DOHH2 (cell line): Measurements from ENCODE around the gene IGFL2.

Experiments used
- H3F3A ChIP-seq: fragments of 200-600 bp; sonication (generic), shearing (Covaris generic); 2 replicates; pipeline ENCODE4 v1.6.0; 2016; ENCODE audit warnings: antibody characterized with exemption, mild to moderate bottlenecking; ENCODE audit not compliant: control insufficient read depth, insufficient read depth
- H3K27ac ChIP-seq: fragments of 200-600 bp; sonication (generic); 2 replicates; pipeline ENCODE4 v1.5.1; 2014; ENCODE audit warnings: low read depth, mild to moderate bottlenecking, low read length, moderate library complexity
- H3K27me3 ChIP-seq: fragments of 200-600 bp; sonication (generic); 2 replicates; pipeline ENCODE4 v1.6.1; 2014; ENCODE audit warnings: mild to moderate bottlenecking, low read length, mixed read lengths; ENCODE audit not compliant: control insufficient read depth
- H3K36me3 ChIP-seq: fragments of 200-600 bp; sonication (generic); 2 replicates; pipeline ENCODE4 v1.6.1; 2014; ENCODE audit warnings: mild to moderate bottlenecking, low read length, moderate library complexity, mixed read lengths; ENCODE audit not compliant: control insufficient read depth
- H3K4me1 ChIP-seq: fragments of 200-600 bp; sonication (generic); 2 replicates; pipeline ENCODE4 v1.6.1; 2014; ENCODE audit warnings: mild to moderate bottlenecking, low read length, mixed read lengths; ENCODE audit not compliant: control insufficient read depth
- H3K4me2 ChIP-seq: fragments of 200-600 bp; sonication (generic); 2 replicates; pipeline ENCODE4 v1.6.0; 2014; ENCODE audit warnings: mild to moderate bottlenecking, low read length, moderate library complexity
- H3K4me3 ChIP-seq: fragments of 200-600 bp; sonication (generic); 2 replicates; pipeline ENCODE4 v1.5.1; 2014; ENCODE audit warnings: mild to moderate bottlenecking, low read length, mixed read lengths
- H3K79me2 ChIP-seq: fragments of 200-600 bp; sonication (generic); 2 replicates; pipeline ENCODE4 v1.6.1; 2014; ENCODE audit warnings: mild to moderate bottlenecking, low read length, mixed read lengths; ENCODE audit not compliant: control insufficient read depth
- H3K9me2 ChIP-seq: fragments of 200-600 bp; sonication (generic); replicated peaks from 2 replicates; pipeline ENCODE4 v1.6.1; 2014; ENCODE audit warnings: mild to moderate bottlenecking, low read length, mixed read lengths; ENCODE audit not compliant: control insufficient read depth
- H3K9me3 ChIP-seq: fragments of 200-600 bp; sonication (generic); 2 replicates; pipeline ENCODE4 v1.6.1; 2014; ENCODE audit warnings: antibody characterized with exemption, low read length, mixed read lengths; ENCODE audit not compliant: control insufficient read depth, insufficient read depth
- H4K20me1 ChIP-seq: fragments of 200-600 bp; sonication (generic); 2 replicates; pipeline ENCODE4 v1.6.0; 2014; ENCODE audit warnings: low read depth, mild to moderate bottlenecking, antibody characterized with exemption, low read length, moderate library complexity; ENCODE audit not compliant: control insufficient read depth, insufficient read depth
- CTCF ChIP-seq: fragments of 200-600 bp; sonication (generic); IDR thresholded peaks from one replicate; pipeline ENCODE4 v1.5.1; 2014; ENCODE audit warnings: antibody characterized with exemption, mild to moderate bottlenecking, low read depth, low read length; ENCODE audit not compliant: poor library complexity, severe bottlenecking
- EZH2phosphoT487 ChIP-seq: fragments of 200-600 bp; sonication (generic); IDR thresholded peaks from 2 replicates; pipeline ENCODE4 v1.6.1; 2017; ENCODE audit warnings: borderline replicate concordance, mild to moderate bottlenecking, antibody characterized with exemption, low read length, moderate library complexity, mixed read lengths

IGFL2 gene

GRCh38 chr19:46202872-46203860 is 55.1 kb downstream of the IGFL2 start:
- H3K9me2 ChIP-seq, result no peaks in the 10 kb centered on the region
- no peaks in the 10 kb centered on the region for H3K9me3 ChIP-seq
- no peak overlapping the region for H3K27ac ChIP-seq
- H4K20me1 ChIP-seq, result no peaks in the 10 kb centered on the region
- H3K27me3 ChIP-seq, result peaks cover 3% of the 10 kb centered on the region; the same call in 1 of the 2 replicates
- H3K4me2 ChIP-seq, result no peak overlapping the region
- no peaks in the 10 kb centered on the region for H3F3A ChIP-seq
- H3K36me3 ChIP-seq, result no peaks in the 10 kb centered on the region
- H3K4me3 ChIP-seq, result no peak overlapping the region
- TF ChIP-seq CTCF (no peak), EZH2phosphoT487 (no peak)
- H3K4me1 ChIP-seq, result no peaks in the 10 kb centered on the region
- no peaks in the 10 kb centered on the region for H3K79me2 ChIP-seq

GRCh38 chr19:46204008-46204407 is 56.0 kb downstream of the IGFL2 start:
- no peaks in the 10 kb centered on the region for H3K9me2 ChIP-seq
- no peak overlapping the region for H3K4me2 ChIP-seq
- H3K27ac ChIP-seq, result no peak overlapping the region
- H3K27me3 ChIP-seq, result peaks cover 3% of the 10 kb centered on the region; the same call in 1 of the 2 replicates
- H3K9me3 ChIP-seq, result no peaks in the 10 kb centered on the region
- H3K36me3 ChIP-seq, result no peaks in the 10 kb centered on the region
- H3F3A ChIP-seq, result no peaks in the 10 kb centered on the region
- H3K4me3 ChIP-seq, result no peak overlapping the region
- TF ChIP-seq CTCF (no peak), EZH2phosphoT487 (no peak)
- H3K4me1 ChIP-seq, result no peaks in the 10 kb centered on the region
- no peaks in the 10 kb centered on the region for H4K20me1 ChIP-seq
- no peaks in the 10 kb centered on the region for H3K79me2 ChIP-seq

- Histone ChIP-seq H3F3A (no peaks in the 10 kb centered on the region), H3K9me2 (no peaks in the 10 kb centered on the region), H4K20me1 (no peaks in the 10 kb centered on the region), H3K27me3 (peaks cover 3% of the 10 kb centered on the region; the same call in 1 of the 2 replicates), H3K79me2 (no peaks in the 10 kb centered on the region), H3K4me3 (no peak overlapping the region), H3K4me1 (no peaks in the 10 kb centered on the region), H3K36me3 (no peaks in the 10 kb centered on the region), H3K4me2 (no peak overlapping the region), H3K27ac (no peak overlapping the region), H3K9me3 (no peaks in the 10 kb centered on the region)
- TF ChIP-seq EZH2phosphoT487 (no peak), CTCF (no peak)
Measured at GRCh38 chr19:46205183-46205984, 57.3 kb downstream of the IGFL2 start.
